GM18502 (cell line): ENCODE measurements around the gene ZMYND15.
"Not testable (repeated sequence)": the region's sequence is repeated elsewhere in the genome, so short reads cannot be mapped to it uniquely, and the experiment has no call there.

Experiments used
- ATAC-seq: cut with Tn5 transposase; IDR thresholded peaks from one replicate; pipeline ENCODE4 v1.9.1; 2021; ENCODE audit warnings: mild to moderate bottlenecking; ENCODE audit not compliant: unreplicated experiment, poor library complexity

Gene ZMYND15

GRCh38 chr17:4739122-4740024, at the start of gene ZMYND15, which contains the start of gene CXCL16:
TSS of gene ZMYND15 (plus strand) at chr17:4739833. CDS start at chr17:4740549, 716 bp downstream.
TSS of gene CXCL16 (minus strand) at chr17:4739928. CDS start at chr17:4739339, 589 bp downstream.
- ATAC-seq, result peak; percentile 48

- ATAC-seq, result not testable (repeated sequence)
Measured at GRCh38 chr17:4689872-4690271, 49.8 kb upstream of the ZMYND15 start.

- ATAC-seq, result no peak
Measured at GRCh38 chr17:4690745-4691144, 48.9 kb upstream of the ZMYND15 start.

GRCh38 chr17:4691686-4692085, 47.9 kb upstream of the ZMYND15 start:
- ATAC-seq, result no peak

GRCh38 chr17:4693416-4693815, 46.2 kb upstream of the ZMYND15 start:
- no peak for ATAC-seq

- peak; percentile 42 for ATAC-seq
Measured at GRCh38 chr17:4696437-4696805, 43.2 kb upstream of the ZMYND15 start.

- ATAC-seq, result not testable (repeated sequence)
Measured at GRCh38 chr17:4699401-4700056, 40.1 kb upstream of the ZMYND15 start.

GRCh38 chr17:4701116-4701515, 38.5 kb upstream of the ZMYND15 start:
- ATAC-seq, result no peak

GRCh38 chr17:4703330-4703691, 36.3 kb upstream of the ZMYND15 start:
- ATAC-seq, result no peak

GRCh38 chr17:4704574-4704907, 35.1 kb upstream of the ZMYND15 start:
- not testable (repeated sequence) for ATAC-seq

GRCh38 chr17:4704991-4705390, 34.6 kb upstream of the ZMYND15 start:
- ATAC-seq, result no peak

GRCh38 chr17:4706121-4706520, 33.5 kb upstream of the ZMYND15 start:
- no peak for ATAC-seq

- no peak for ATAC-seq
Measured at GRCh38 chr17:4708436-4708835, 31.2 kb upstream of the ZMYND15 start.

GRCh38 chr17:4709794-4710692, 29.6 kb upstream of the ZMYND15 start, which contains the start of gene ARRB2:
TSS of gene ARRB2 (plus strand) at chr17:4710632. CDS start at chr17:4710722, 90 bp downstream.
- ATAC-seq, result peak; percentile 81

- ATAC-seq, result no peak
Measured at GRCh38 chr17:4710693-4711634, 28.7 kb upstream of the ZMYND15 start.

GRCh38 chr17:4711661-4712181, 27.9 kb upstream of the ZMYND15 start:
- no peak for ATAC-seq

GRCh38 chr17:4712526-4712925, 27.1 kb upstream of the ZMYND15 start:
- ATAC-seq, result no peak

- ATAC-seq, result not testable (repeated sequence)
Measured at GRCh38 chr17:4714340-4715062, 25.1 kb upstream of the ZMYND15 start.
